ENCODE results near the gene MYL5. TPM values are rescaled to one million over a fixed set of nuclear protein-coding genes. Genes with fewer than 3 reads are reported as not detected.
A peak's percentile ranks its signal among the peaks of the same experiment; 100 is the strongest.
"Not testable (repeated sequence)": the region's sequence is repeated elsewhere in the genome, so short reads cannot be mapped to it uniquely, and the experiment has no call there.

Gene MYL5
- total RNA-seq, 1 donor from 2014 or later: 17.5 TPM

DNA sequence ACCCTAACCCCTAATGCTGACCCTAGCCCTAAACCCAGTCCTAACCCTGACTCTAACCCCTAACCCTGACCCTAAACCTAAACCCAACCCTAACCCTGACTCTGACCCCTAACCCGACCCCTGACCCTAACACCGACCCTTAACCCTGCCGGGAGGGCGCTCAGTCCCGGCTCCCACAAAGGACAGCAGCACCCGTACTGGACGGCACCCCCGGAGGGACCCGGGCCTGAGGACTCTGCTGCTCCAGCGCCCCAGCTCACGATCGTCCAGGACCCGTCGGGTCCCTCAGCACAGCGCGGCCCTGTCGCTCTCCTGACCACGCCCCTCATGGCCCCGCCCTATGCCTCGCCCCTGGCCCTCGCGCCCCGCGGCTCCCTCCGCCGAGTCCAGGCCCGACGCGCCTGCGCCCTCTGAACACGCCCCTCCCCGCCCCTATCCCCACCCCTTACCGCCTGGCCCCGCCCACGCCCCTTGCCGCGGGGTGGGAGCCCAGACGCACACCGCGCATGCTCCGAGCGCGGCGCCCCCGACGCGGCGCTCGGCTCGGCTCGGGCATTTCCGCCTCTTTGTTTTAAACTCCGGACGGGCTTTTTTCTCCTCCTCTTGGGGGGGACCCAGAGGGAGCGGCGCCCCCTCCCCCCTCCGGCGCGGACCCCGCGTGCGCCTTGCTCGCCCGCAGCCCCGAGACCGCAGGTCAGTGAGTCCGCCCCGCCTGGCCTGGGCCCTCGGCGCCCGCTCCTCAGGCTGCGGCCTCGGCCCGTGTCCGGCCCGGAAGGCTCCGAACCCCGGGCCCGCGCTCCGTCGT, 31.1 kb downstream of the MYL5 start, which contains the start of gene PCGF3:
Gene PCGF3, plus strand, starts transcription at position 555 of the 805 bp plus-strand sequence. CDS start 27,849 bp downstream, outside the sequence.
- Mint-ChIP-seq H3K4me3 (ENCODE audit: unreplicated experiment) (peak within 1 kb of the TSS; percentile 74), H3K36me3 (ENCODE audit: low read depth, unreplicated experiment) (peaks cover 3% of the 10 kb centered on the region), H3K27ac (ENCODE audit: unreplicated experiment) (no peak within 1 kb of the TSS), H3K9me3 (ENCODE audit: unreplicated experiment) (peaks cover 2% of the 10 kb centered on the region), H3K4me1 (ENCODE audit: low read depth, unreplicated experiment) (peaks cover 13% of the 10 kb centered on the region), H3K27me3 (ENCODE audit: low read depth, unreplicated experiment) (peaks cover 3% of the 10 kb centered on the region)
- Histone ChIP-seq H4K20me1 (ENCODE audit: insufficient read depth, low read length) (peaks cover 33% of the 10 kb centered on the region), H3K4me2 (ENCODE audit: low read length) (peak within 1 kb of the TSS; percentile 94), H3K27ac (ENCODE audit: low read depth, low read length) (peak within 1 kb of the TSS; percentile 89), H2AFZ (ENCODE audit: low read depth, low read length) (peak within 1 kb of the TSS; percentile 60), H3K27me3 (ENCODE audit: insufficient read depth, low read length) (no peaks in the 10 kb centered on the region), H3K36me3 (ENCODE audit: insufficient read depth, low read length) (peaks cover 2% of the 10 kb centered on the region), H3K4me1 (ENCODE audit: insufficient read depth, low read length) (peaks cover 10% of the 10 kb centered on the region), H3K9me3 (ENCODE audit: insufficient read depth, low read depth, low read length) (no peaks in the 10 kb centered on the region), H3K79me2 (ENCODE audit: insufficient read depth, low read length) (peaks cover 43% of the 10 kb centered on the region), H3K9ac (ENCODE audit: low read length) (peak within 1 kb of the TSS; percentile 98), H3K4me3 (ENCODE audit: insufficient read depth, low read depth, low read length) (peak within 1 kb of the TSS; percentile 90)
- peak; percentile 81 for DNase-seq (ENCODE audit: low read depth)
- TF ChIP-seq, protein P1, sequence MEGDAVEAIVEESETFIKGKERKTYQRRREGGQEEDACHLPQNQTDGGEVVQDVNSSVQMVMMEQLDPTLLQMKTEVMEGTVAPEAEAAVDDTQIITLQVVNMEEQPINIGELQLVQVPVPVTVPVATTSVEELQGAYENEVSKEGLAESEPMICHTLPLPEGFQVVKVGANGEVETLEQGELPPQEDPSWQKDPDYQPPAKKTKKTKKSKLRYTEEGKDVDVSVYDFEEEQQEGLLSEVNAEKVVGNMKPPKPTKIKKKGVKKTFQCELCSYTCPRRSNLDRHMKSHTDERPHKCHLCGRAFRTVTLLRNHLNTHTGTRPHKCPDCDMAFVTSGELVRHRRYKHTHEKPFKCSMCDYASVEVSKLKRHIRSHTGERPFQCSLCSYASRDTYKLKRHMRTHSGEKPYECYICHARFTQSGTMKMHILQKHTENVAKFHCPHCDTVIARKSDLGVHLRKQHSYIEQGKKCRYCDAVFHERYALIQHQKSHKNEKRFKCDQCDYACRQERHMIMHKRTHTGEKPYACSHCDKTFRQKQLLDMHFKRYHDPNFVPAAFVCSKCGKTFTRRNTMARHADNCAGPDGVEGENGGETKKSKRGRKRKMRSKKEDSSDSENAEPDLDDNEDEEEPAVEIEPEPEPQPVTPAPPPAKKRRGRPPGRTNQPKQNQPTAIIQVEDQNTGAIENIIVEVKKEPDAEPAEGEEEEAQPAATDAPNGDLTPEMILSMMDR (IDR thresholded peaks at IDR 0.05; ENCODE audit: insufficient read depth, low read depth, low read length): no peak
- TF ChIP-seq EZH2 (IDR thresholded peaks at IDR 0.05; ENCODE audit: insufficient read depth, low read length): no peak
- FAIRE-seq: no peak

DNA sequence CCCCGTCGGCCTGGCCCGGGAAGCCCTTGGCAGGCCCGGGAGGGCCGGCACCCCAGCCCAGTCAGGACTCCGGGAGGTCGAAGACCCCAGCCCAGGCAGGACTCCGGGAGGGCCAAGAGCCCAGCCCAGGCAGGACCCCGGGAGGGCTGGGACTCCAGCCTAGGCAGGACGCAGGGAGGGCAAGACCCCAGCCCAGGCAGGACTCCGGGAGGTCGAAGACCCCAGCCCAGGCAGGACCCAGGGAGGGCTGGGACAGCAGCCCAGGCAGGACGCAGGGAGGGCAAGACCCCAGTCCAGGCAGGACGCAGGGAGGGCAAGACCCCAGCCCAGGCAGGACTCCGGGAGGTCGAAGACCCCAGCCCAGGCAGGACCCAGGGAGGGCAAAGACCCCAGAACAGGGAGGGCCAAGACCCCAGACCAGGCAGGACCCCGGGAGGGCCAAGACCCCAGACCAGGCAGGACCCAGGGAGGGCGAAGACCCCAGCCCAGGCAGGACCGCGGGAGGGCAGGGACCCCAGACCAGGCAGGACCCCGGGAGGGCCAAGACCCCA, 31.8 kb downstream of the MYL5 start:
- peaks cover 50% of the 10 kb centered on the region for H3K79me2 ChIP-seq (ENCODE audit: insufficient read depth, low read length)
- H3K27ac Mint-ChIP-seq (ENCODE audit: unreplicated experiment); H3K9me3 ChIP-seq (ENCODE audit: insufficient read depth, low read depth, low read length); FAIRE-seq; H3K36me3 ChIP-seq (ENCODE audit: insufficient read depth, low read length); H3K27me3 ChIP-seq (ENCODE audit: insufficient read depth, low read length); H3K9me3 Mint-ChIP-seq (ENCODE audit: unreplicated experiment); H3K27me3 Mint-ChIP-seq (ENCODE audit: low read depth, unreplicated experiment); DNase-seq (ENCODE audit: low read depth); H3K36me3 Mint-ChIP-seq (ENCODE audit: low read depth, unreplicated experiment): not testable (repeated sequence)
- peaks cover 10% of the 10 kb centered on the region for H3K4me1 ChIP-seq (ENCODE audit: insufficient read depth, low read length)
- Mint-ChIP-seq H3K4me3 (ENCODE audit: unreplicated experiment) (peak overlapping the region; percentile 20), H3K4me1 (ENCODE audit: low read depth, unreplicated experiment) (peaks cover 13% of the 10 kb centered on the region)
- H3K4me2 ChIP-seq (ENCODE audit: low read length): peak overlapping the region; percentile 86
- H3K4me3 ChIP-seq (ENCODE audit: insufficient read depth, low read depth, low read length): peak overlapping the region; percentile 90
- peak overlapping the region; percentile 98 for H3K9ac ChIP-seq (ENCODE audit: low read length)
- peak overlapping the region; percentile 60 for H2AFZ ChIP-seq (ENCODE audit: low read depth, low read length)
- H4K20me1 ChIP-seq (ENCODE audit: insufficient read depth, low read length): peaks cover 40% of the 10 kb centered on the region
- H3K27ac ChIP-seq (ENCODE audit: low read depth, low read length): peak overlapping the region; percentile 89

DNA sequence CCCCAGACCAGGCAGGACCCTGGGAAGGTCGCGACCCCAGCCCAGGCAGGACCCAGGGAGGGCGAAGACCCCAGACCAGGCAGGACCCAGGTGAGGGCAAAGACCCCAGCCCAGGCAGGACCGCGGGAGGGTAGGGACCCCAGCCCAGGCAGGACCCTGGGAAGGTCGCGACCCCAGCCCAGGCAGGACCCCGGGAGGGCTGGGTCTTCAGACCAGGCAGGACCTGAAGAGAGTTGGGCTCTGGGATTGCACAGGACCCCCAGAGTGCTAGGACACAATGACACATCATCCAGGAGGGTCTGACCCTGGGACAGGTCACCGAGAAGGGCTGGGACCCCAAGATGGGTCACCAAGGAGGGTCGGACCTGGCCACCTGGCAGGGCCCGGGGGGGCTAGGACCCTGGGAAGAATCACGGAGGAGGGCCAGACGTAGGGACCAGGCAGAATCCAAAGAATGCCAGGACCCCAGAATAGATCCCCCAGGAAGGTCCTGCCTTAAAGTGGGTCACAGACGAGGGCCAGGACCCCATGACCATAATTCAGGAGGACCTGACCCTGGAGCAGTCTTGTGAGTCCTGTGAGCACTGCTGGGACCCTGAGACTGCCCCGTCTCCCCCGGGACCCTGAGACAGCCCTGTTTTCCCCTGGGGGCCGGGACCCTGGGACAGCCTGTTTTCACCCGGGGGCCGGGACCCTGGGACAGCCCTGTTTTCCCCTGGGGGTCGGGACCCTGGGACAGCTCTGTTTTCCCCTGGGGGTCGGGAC, 32.7 kb downstream of the MYL5 start:
- peaks cover 5% of the 10 kb centered on the region for H3K36me3 Mint-ChIP-seq (ENCODE audit: low read depth, unreplicated experiment)
- no peak overlapping the region for H3K27ac ChIP-seq (ENCODE audit: low read depth, low read length)
- no peak for FAIRE-seq

More for the DNA sequence above, 32.7 kb downstream of the MYL5 start:
- peak overlapping the region; percentile 90 for H3K4me3 ChIP-seq (ENCODE audit: insufficient read depth, low read depth, low read length)
- peaks cover 13% of the 10 kb centered on the region for H3K4me1 Mint-ChIP-seq (ENCODE audit: low read depth, unreplicated experiment)
- peaks cover 42% of the 10 kb centered on the region for H4K20me1 ChIP-seq (ENCODE audit: insufficient read depth, low read length)
- no peaks in the 10 kb centered on the region for H3K9me3 Mint-ChIP-seq (ENCODE audit: unreplicated experiment)
- H3K27me3 Mint-ChIP-seq (ENCODE audit: low read depth, unreplicated experiment): peaks cover 3% of the 10 kb centered on the region
- no peak overlapping the region for H2AFZ ChIP-seq (ENCODE audit: low read depth, low read length)
- peak overlapping the region; percentile 86 for H3K4me2 ChIP-seq (ENCODE audit: low read length)
- H3K79me2 ChIP-seq (ENCODE audit: insufficient read depth, low read length): peaks cover 57% of the 10 kb centered on the region
- no peaks in the 10 kb centered on the region for H3K9me3 ChIP-seq (ENCODE audit: insufficient read depth, low read depth, low read length)
- no peak for DNase-seq (ENCODE audit: low read depth)
- no peak overlapping the region for H3K4me3 Mint-ChIP-seq (ENCODE audit: unreplicated experiment)
- H3K9ac ChIP-seq (ENCODE audit: low read length): peak overlapping the region; percentile 98
- peaks cover 2% of the 10 kb centered on the region for H3K36me3 ChIP-seq (ENCODE audit: insufficient read depth, low read length)
- H3K4me1 ChIP-seq (ENCODE audit: insufficient read depth, low read length): peaks cover 10% of the 10 kb centered on the region
- TF ChIP-seq, protein P1 (IDR thresholded peaks at IDR 0.05; ENCODE audit: insufficient read depth, low read depth, low read length): no peak
- no peak for TF ChIP-seq EZH2 (IDR thresholded peaks at IDR 0.05; ENCODE audit: insufficient read depth, low read length)
- H3K27me3 ChIP-seq (ENCODE audit: insufficient read depth, low read length): no peaks in the 10 kb centered on the region
- H3K27ac Mint-ChIP-seq (ENCODE audit: unreplicated experiment): no peak overlapping the region
